ENCODE measurements around the gene SLC35E1.

SLC35E1 gene

DNA sequence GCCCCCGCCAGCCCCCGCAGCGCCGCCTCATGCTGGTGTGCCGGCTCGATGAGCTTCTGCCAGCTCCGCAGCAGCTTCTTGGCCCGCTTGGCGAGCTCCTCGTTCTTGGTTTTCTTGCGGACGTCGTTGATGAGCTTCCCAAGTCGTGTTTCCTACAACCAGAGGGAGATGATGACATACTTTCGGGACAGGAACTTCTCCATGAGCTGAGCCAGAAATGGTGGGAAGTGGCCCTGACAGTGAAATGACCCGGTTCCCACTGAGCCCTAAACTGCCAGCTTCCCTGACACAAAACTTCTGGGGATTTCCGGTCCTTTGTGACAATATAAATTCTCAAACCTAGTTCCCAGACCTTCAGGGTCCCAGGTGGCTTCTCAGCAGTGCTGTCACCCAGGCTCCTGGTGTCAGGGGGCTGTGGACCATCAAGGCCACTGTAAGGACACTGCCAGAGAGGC is 5.3 kb upstream of the SLC35E1 start:
- H3K4me3 Mint-ChIP-seq: no peak overlapping the region
- peaks cover 69% of the 10 kb centered on the region for H3K4me1 Mint-ChIP-seq
- peaks cover 86% of the 10 kb centered on the region for H3K36me3 Mint-ChIP-seq
- H3K9me3 Mint-ChIP-seq: no peaks in the 10 kb centered on the region
- ATAC-seq (no peak), DNase-seq (ENCODE audit: low spot score in 2 of 2) (no peak)
- no peak overlapping the region for H3K27ac Mint-ChIP-seq

DNA sequence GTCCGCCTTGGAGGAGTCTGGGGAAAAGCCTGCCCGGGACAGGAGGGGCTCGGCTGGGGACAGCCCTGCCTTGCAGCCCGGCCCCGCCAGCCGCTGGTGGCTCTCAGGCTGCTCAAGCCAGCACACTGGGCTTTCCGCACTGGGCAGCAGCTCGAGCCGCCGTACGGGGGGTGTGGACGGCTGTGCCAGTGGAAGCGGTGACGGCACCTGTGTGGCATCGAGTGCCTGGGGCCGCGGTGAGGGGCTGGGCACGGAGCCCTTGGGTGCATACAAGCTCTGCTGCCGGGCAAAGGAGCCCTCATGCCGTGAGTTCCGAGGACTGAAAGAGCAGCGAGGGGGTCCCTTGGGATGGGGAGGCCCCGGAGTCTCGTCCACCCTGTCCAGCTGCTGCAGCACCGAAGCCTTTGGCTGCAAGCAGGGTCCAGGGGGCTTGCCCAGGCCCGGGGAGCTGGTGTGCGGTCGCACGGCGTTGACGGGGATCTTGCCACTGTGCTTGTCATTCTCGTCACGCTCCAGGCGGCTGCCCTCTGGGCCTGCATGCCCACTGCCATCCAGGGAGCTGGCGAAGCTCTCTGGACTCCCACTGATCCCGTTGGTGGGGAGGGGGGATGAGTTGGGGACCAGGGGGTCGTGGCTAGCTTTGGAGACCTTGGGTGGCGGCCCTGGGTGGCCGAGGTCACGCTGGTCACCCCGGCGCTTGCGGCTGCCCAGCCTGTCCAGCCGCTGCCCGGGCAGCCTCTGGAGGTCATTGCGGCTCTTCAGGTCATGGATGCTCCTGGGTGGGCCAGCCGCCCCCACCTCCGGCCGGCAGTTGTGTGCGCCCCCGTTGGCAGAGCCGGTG is 4.7 kb upstream of the SLC35E1 start:
- H3K27ac Mint-ChIP-seq: no peak overlapping the region
- no peak for ATAC-seq
- H3K36me3 Mint-ChIP-seq: peaks cover 89% of the 10 kb centered on the region
- DNase-seq (ENCODE audit: low spot score in 2 of 2): no peak
- H3K4me1 Mint-ChIP-seq: peaks cover 69% of the 10 kb centered on the region
- H3K4me3 Mint-ChIP-seq: no peak overlapping the region
- H3K9me3 Mint-ChIP-seq: no peaks in the 10 kb centered on the region

DNA sequence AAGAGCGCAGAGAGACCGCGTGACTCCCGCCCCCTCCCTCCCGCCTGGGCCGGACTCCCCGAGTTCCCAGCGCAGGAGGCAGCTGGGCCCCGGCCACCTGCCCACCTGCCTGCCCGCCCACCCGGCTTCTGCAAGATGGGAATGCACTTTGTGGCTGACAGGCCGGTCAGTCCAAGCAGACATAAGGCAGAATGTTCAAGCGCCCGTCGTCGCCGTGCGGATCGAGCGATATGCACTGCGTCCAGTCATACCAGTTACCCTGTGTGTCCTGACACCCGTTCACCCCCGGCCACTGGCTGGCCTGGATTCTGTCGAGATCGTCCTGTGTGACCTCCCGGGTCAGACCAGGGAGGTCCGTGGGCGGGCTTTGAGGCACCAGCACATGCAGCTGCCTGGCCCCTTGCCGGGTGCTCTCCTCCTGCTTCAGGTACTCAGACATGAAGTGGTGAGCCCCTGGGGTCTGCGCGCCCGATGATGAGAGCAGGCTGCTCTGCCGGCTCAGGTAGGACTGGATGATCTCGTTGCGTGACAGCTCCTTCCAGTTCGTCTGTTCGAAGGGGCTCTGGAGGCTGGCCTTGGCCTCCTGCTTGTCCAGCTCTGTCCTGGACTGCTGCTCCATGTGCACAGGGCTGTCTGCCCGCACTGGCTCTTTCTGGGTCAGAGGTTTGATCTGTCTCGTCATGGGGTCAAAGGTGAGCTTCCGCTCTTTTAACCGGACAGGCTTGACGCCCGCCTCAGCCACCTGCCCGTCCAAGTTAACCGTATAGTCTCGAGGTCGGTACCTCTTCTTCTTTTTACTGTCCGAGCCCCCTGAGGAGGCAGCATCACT is 3.9 kb upstream of the SLC35E1 start:
- H3K27ac Mint-ChIP-seq: no peak overlapping the region
- H3K9me3 Mint-ChIP-seq: no peaks in the 10 kb centered on the region
- no peak for DNase-seq (ENCODE audit: low spot score in 2 of 2)
- peaks cover 71% of the 10 kb centered on the region for H3K4me1 Mint-ChIP-seq
- H3K4me3 Mint-ChIP-seq: no peak overlapping the region
- peaks cover 91% of the 10 kb centered on the region for H3K36me3 Mint-ChIP-seq
- no peak for ATAC-seq

- no peak overlapping the region for H3K4me3 Mint-ChIP-seq
- peak overlapping the region; percentile 55 for H3K27ac Mint-ChIP-seq
- H3K36me3 Mint-ChIP-seq: peaks cover 91% of the 10 kb centered on the region
Observed at GRCh38 chr19:16575282-16575681, 3.1 kb upstream of the SLC35E1 start.

GRCh38 chr19:16573925-16574324 is 1.7 kb upstream of the SLC35E1 start:
- no peaks in the 10 kb centered on the region for H3K9me3 Mint-ChIP-seq
- H3K36me3 Mint-ChIP-seq: peaks cover 92% of the 10 kb centered on the region
- ATAC-seq (no peak), DNase-seq (ENCODE audit: low spot score in 2 of 2) (no peak)
- peak overlapping the region; percentile 97 for H3K27ac Mint-ChIP-seq
- H3K4me1 Mint-ChIP-seq: peaks cover 62% of the 10 kb centered on the region
- H3K4me3 Mint-ChIP-seq: peak overlapping the region; percentile 94

More at GRCh38 chr19:16575282-16575681, 3.1 kb upstream of the SLC35E1 start:
- Mint-ChIP-seq H3K9me3 (no peaks in the 10 kb centered on the region), H3K4me1 (peaks cover 73% of the 10 kb centered on the region)
- no peak for ATAC-seq
- DNase-seq (ENCODE audit: low spot score in 2 of 2): no peak

DNA sequence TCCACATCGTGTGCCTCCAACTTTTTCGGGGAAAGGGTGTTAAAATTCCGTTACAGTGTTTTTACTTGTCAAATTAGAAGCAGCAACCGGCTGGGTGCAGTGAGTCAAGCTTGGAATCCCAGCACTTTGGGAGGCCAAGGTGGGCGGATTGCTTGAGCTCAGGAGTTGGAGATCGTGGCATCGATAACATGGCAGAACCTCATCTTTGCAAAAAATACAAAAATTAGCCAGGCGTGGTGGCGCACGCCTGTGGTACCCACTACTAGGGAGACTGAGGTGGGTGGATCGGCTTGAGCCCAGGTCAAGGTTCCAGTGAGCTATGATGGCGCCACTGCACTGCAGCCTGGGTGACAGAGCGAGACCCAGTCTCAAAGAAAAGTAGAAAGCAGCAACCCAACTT is 1.1 kb upstream of the SLC35E1 start:
- peaks cover 57% of the 10 kb centered on the region for H3K4me1 Mint-ChIP-seq
- H3K27ac Mint-ChIP-seq: peak overlapping the region; percentile 97
- ATAC-seq (no peak), DNase-seq (ENCODE audit: low spot score in 2 of 2) (no peak)
- no peaks in the 10 kb centered on the region for H3K9me3 Mint-ChIP-seq
- peak overlapping the region; percentile 94 for H3K4me3 Mint-ChIP-seq
- H3K36me3 Mint-ChIP-seq: peaks cover 92% of the 10 kb centered on the region

GRCh38 chr19:16571822-16572331 is 338 bp downstream of the SLC35E1 start:
- Mint-ChIP-seq H3K36me3 (peaks cover 95% of the 10 kb centered on the region), H3K9me3 (no peaks in the 10 kb centered on the region)
- ATAC-seq: peak; percentile 61

DNA sequence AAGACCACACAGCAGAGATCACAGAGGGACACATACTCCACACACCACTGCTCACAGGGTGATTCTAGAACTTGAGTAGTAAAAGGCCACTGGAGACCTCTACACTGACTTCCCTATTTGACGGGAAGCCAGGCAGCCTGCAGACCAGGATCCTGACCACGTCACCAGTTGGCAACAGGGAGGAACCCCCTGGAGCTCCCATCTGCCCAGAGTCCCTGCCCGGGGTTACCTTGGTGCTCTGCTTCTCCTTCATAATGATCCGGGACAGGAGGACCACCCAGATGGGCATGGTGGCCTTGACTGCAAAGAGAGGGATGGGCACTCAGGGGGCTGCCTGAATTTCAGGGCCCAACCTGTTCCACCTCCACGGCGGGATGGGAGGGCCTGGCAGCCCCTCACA is 932 bp downstream of the SLC35E1 start:
- H3K4me1 Mint-ChIP-seq: peaks cover 58% of the 10 kb centered on the region
- peaks cover 95% of the 10 kb centered on the region for H3K36me3 Mint-ChIP-seq
- H3K4me3 Mint-ChIP-seq: peak overlapping the region; percentile 94
- no peaks in the 10 kb centered on the region for H3K9me3 Mint-ChIP-seq
- peak overlapping the region; percentile 97 for H3K27ac Mint-ChIP-seq
- ATAC-seq: no peak
- no peak for DNase-seq (ENCODE audit: low spot score in 2 of 2)

More at GRCh38 chr19:16571822-16572331, 338 bp downstream of the SLC35E1 start:
- peak overlapping the region; percentile 97 for H3K27ac Mint-ChIP-seq
- DNase-seq (ENCODE audit: low spot score in 2 of 2): no peak
- peaks cover 56% of the 10 kb centered on the region for H3K4me1 Mint-ChIP-seq
- H3K4me3 Mint-ChIP-seq: peak overlapping the region; percentile 94

DNA sequence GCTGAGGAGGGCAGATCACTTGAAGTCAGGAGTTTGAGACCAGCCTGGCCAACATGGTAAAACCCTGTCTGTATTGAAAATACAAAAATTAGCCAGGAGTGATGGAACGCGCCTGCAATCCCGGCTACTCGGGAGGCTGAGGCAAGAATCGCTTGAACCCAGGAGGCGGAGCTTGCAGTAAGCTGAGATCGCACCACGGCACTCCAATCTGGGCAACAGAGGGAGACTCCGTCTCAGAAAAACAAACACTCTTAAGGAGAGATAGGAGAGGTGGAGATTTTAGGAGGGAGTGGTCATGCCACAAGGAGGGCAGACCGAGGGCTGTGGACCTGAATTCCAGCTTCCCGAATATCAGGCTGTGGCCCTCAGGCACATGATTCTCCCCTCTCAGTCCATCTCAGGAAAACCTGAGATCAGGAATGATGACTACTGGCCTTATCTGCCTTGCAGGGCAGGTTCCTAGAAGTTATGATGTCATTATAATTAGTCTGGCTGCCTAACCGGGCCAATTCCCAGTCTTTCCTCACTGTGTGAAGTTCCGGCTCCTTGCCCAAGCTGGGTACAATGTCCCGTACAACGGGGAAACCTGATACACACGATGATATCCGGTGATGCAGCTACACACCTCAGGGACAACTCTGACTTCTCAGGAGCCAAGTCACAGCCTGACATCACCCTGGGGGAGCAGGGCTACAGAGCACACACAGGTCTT is 2.5 kb downstream of the SLC35E1 start:
- DNase-seq (ENCODE audit: low spot score in 2 of 2): no peak
- ATAC-seq: no peak
- Mint-ChIP-seq H3K27ac (peak overlapping the region; percentile 87), H3K4me1 (peaks cover 51% of the 10 kb centered on the region), H3K36me3 (peaks cover 95% of the 10 kb centered on the region), H3K4me3 (peak overlapping the region; percentile 94), H3K9me3 (no peaks in the 10 kb centered on the region)

- Mint-ChIP-seq H3K4me1 (peaks cover 23% of the 10 kb centered on the region), H3K36me3 (peaks cover 100% of the 10 kb centered on the region), H3K9me3 (no peaks in the 10 kb centered on the region), H3K4me3 (peak overlapping the region; percentile 58), H3K27ac (peak overlapping the region; percentile 95)
- no peak for ATAC-seq
- no peak for DNase-seq (ENCODE audit: low spot score in 2 of 2)
Observed at GRCh38 chr19:16566702-16567101, 5.5 kb downstream of the SLC35E1 start.

DNA sequence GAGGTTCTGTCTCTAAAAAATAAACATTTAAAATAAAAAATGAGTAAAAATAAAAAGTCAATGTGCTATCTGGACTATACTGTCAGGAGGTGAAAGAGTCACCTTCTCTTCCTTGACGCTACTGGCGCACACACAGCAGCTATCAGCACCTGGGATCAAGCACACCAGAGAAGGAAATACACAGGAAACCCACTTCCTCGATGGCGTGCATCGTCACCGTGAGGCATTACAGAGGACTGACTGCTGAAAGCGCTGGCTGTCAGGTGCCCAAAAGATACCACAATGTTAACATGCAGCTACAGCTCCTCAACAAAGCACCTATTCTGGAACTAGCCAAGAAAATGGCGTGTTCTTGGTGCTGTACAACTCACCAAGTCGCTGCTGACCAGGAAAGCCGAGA is 6.1 kb downstream of the SLC35E1 start:
- H3K4me1 Mint-ChIP-seq: peaks cover 17% of the 10 kb centered on the region
- ATAC-seq (peak; percentile 96), DNase-seq (ENCODE audit: low spot score in 2 of 2) (peak in 1 of 2 donors; percentile 67)
- H3K4me3 Mint-ChIP-seq: peak overlapping the region; percentile 58
- peaks cover 100% of the 10 kb centered on the region for H3K36me3 Mint-ChIP-seq
- H3K9me3 Mint-ChIP-seq: no peaks in the 10 kb centered on the region
- peak overlapping the region; percentile 95 for H3K27ac Mint-ChIP-seq

DNA sequence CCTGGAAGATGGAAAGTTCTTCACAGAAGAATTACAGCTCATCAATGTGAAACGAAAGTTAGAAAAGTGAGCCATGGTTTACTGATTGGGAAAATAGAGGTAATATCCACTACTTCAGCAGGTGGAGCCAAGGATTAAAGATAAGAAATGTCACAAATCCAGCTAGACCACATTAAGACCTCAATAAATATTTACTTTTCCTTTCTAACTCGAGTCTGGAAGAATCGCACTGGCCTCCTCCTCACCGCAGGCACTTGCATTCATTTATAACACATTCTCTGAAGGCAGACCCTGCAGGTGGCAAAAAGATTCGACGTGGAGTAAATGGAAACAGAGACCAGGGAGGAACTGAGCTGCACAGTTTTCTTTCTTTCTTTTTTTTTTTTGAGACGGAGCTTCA is 7.4 kb downstream of the SLC35E1 start:
- peaks cover 14% of the 10 kb centered on the region for H3K4me1 Mint-ChIP-seq
- H3K9me3 Mint-ChIP-seq: no peaks in the 10 kb centered on the region
- ATAC-seq: no peak
- peaks cover 100% of the 10 kb centered on the region for H3K36me3 Mint-ChIP-seq
- no peak overlapping the region for H3K4me3 Mint-ChIP-seq
- no peak for DNase-seq (ENCODE audit: low spot score in 2 of 2)
- H3K27ac Mint-ChIP-seq: no peak overlapping the region

DNA sequence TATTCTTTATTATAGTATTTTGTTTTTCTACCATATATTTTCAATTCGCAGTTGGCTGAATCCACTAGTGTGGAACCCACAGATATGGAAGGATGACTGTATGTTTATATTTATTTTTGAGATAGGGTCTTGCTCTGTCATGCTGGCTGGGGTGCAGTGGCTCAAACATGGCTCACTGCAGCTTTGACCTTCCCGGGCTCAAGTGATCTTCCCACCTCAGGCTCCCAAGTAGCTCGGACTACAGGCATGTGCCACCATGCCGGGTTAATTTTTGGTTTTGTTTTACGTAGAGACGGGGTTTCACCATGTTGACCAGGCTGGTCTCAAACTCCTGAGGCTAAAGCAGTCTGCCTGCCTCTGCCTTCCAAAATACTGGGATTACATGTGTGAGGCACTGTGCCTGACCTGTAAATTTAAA is 9.6 kb downstream of the SLC35E1 start:
- Mint-ChIP-seq H3K36me3 (peaks cover 100% of the 10 kb centered on the region), H3K27ac (no peak overlapping the region), H3K4me1 (peaks cover 14% of the 10 kb centered on the region), H3K9me3 (no peaks in the 10 kb centered on the region), H3K4me3 (no peak overlapping the region)
- no peak for DNase-seq (ENCODE audit: low spot score in 2 of 2)
- no peak for ATAC-seq

DNA sequence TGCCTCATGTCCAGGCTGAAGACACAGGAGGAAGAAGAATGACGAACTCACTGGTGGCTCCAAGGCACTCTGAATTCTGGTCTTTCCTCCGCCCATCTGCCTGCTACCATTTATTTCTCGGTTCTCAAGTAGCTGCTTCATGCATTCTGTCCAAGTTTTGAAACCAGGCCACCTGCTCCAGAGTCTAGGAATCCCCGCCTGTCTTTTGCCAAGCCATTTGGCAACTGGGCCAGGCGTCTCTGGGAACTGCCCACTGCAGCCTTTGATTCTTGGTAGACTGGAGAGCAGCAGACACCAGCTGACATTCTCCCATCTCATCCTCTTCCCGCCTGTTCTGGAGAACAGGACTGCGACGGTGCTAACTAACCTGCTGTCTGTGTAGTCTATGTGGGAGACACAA is 10.8 kb downstream of the SLC35E1 start:
- Mint-ChIP-seq H3K27ac (peak overlapping the region; percentile 43), H3K4me3 (no peak overlapping the region), H3K4me1 (peaks cover 9% of the 10 kb centered on the region), H3K9me3 (no peaks in the 10 kb centered on the region), H3K36me3 (peaks cover 100% of the 10 kb centered on the region)
- DNase-seq (ENCODE audit: low spot score in 2 of 2) (no peak), ATAC-seq (no peak)

GRCh38 chr19:16559780-16560276 is 12.4 kb downstream of the SLC35E1 start:
- ATAC-seq (no peak), DNase-seq (ENCODE audit: low spot score in 2 of 2) (no peak)
- H3K4me3 Mint-ChIP-seq: no peak overlapping the region
- H3K36me3 Mint-ChIP-seq: peaks cover 100% of the 10 kb centered on the region
- H3K27ac Mint-ChIP-seq: no peak overlapping the region
- no peaks in the 10 kb centered on the region for H3K9me3 Mint-ChIP-seq
- H3K4me1 Mint-ChIP-seq: peaks cover 4% of the 10 kb centered on the region

Data from stimulated activated effector memory CD8-positive, alpha-beta T cell treated with anti-CD3 and anti-CD28 coated beads, Interleukin-12 subunit alpha, Interleukin-12 subunit beta, amount 100 ng/mL, for 72 hours (primary cell).